K562 (cell line): ENCODE data around the gene CHMP2A. TPM values are rescaled to one million over a fixed set of nuclear protein-coding genes. Genes with fewer than 3 reads are reported as not detected.

Source experiments
- ATF2 ChIP-seq: sonication (generic); formaldehyde crosslinking; IDR thresholded peaks from 2 replicates; pipeline ENCODE4 v1.8.1; 2022; ENCODE audit warnings: missing genetic modification reagents
- BMI1 ChIP-seq: fragments of 150-350 bp; IDR thresholded peaks from 2 replicates; pipeline ENCODE4 v1.6.1; 2014; ENCODE audit warnings: low read length
- CEBPG ChIP-seq, 3 experiments: fragments of 200-800 bp in 1 of 3; sonication (Bioruptor generic) in 1 of 3; sonication (generic) in 1 of 3; formaldehyde crosslinking in 1 of 3; IDR thresholded peaks in 2 of 3; conservative IDR thresholded peaks in 1 of 3; 2 replicates each; pipeline versions ENCODE4 v1.6.1 to v1.8.0; 2016 to 2022; ENCODE audit warnings: missing compliant biosample characterization in 2 of 3, missing genetic modification characterization in 2 of 3, mild to moderate bottlenecking in 1 of 3, missing genetic modification reagents in 1 of 3
- FOXK1 ChIP-seq: sonication (generic); formaldehyde crosslinking; IDR thresholded peaks from 2 replicates; pipeline ENCODE4 v1.8.0; 2022; ENCODE audit warnings: missing genetic modification reagents, mild to moderate bottlenecking, borderline replicate concordance
- HDAC2 ChIP-seq: fragments of 450-650 bp; IDR thresholded peaks from 2 replicates; pipeline ENCODE4 v1.6.1; 2016; ENCODE audit warnings: mild to moderate bottlenecking
- KAT7 ChIP-seq: sonication (generic); formaldehyde crosslinking; IDR thresholded peaks from 2 replicates; pipeline ENCODE4 v1.8.0; 2022; ENCODE audit warnings: missing genetic modification reagents, mild to moderate bottlenecking, borderline replicate concordance
- KDM1A ChIP-seq, 2 experiments: fragments of 450-650 bp; IDR thresholded peaks; 2 replicates each; pipeline ENCODE4 v1.6.1; 2016; ENCODE audit warnings: mild to moderate bottlenecking in 2 of 2
- KLF16 ChIP-seq: IDR thresholded peaks from 2 replicates; pipeline ENCODE4 v1.6.1; 2016; ENCODE audit warnings: antibody characterized with exemption
- MAX ChIP-seq: sonication (generic); formaldehyde crosslinking; IDR thresholded peaks from 2 replicates; pipeline ENCODE4 v1.9.0; 2022; ENCODE audit warnings: mild to moderate bottlenecking, missing genetic modification reagents
- RCOR1 ChIP-seq, 2 experiments: IDR thresholded peaks; 2 replicates each; pipeline ENCODE4 v1.6.1; 2012; ENCODE audit warnings: low read depth in 2 of 2, low read length in 2 of 2, borderline replicate concordance in 1 of 2, improper control_type of control experiment in 1 of 2
- RFX7 ChIP-seq: fragments of 250-450 bp; sonication (Bioruptor Pico); IDR thresholded peaks from 2 replicates; pipeline ENCODE4 v1.5.1; 2021; ENCODE audit warnings: mild to moderate bottlenecking
- SIX5 ChIP-seq, 2 experiments: IDR thresholded peaks; 2 replicates each; pipeline ENCODE4 v1.6.1; 2011; ENCODE audit warnings: low read length in 2 of 2, borderline replicate concordance in 1 of 2, low read depth in 1 of 2, mild to moderate bottlenecking in 1 of 2, moderate library complexity in 1 of 2; ENCODE audit not compliant: insufficient read depth in 1 of 2
- SNRNP70 ChIP-seq: fragments of 200-400 bp; formaldehyde crosslinking; optimal IDR thresholded peaks from 2 replicates; pipeline ENCODE3; 2017; ENCODE audit warnings: low read depth, low read length
- TAF15 ChIP-seq: fragments of 200-400 bp; formaldehyde crosslinking; IDR thresholded peaks from 2 replicates; pipeline ENCODE4 v1.6.1; 2017; ENCODE audit warnings: mild to moderate bottlenecking, low read depth, low read length, moderate library complexity
- TCF7 ChIP-seq: sonication (generic); IDR thresholded peaks from 2 replicates; pipeline ENCODE4 v1.6.1; 2016; ENCODE audit warnings: antibody characterized with exemption, borderline replicate concordance
- USF1 ChIP-seq: sonication (generic); formaldehyde crosslinking; IDR thresholded peaks from 2 replicates; pipeline ENCODE4 v1.9.0; 2022; ENCODE audit warnings: mild to moderate bottlenecking, missing genetic modification reagents
- VEZF1 ChIP-seq: fragments of 200-800 bp; sonication (Bioruptor generic); IDR thresholded peaks from 2 replicates; pipeline ENCODE4 v1.6.1; 2017; ENCODE audit warnings: missing genetic modification characterization, missing compliant biosample characterization
- WHSC1 ChIP-seq: IDR thresholded peaks from one replicate; pipeline ENCODE4 v1.6.1; 2012; ENCODE audit warnings: low read length, control low read depth, inconsistent platforms
- ZHX1 ChIP-seq: fragments of 150-350 bp; conservative IDR thresholded peaks from 2 replicates; pipeline ENCODE4 v1.6.1; 2014; ENCODE audit warnings: low read length
- ZNF133 ChIP-seq: fragments of 250-450 bp; sonication (Bioruptor Pico); IDR thresholded peaks from 2 replicates; pipeline ENCODE4 v1.4.0; 2020; ENCODE audit warnings: mild to moderate bottlenecking
- ZNF311 ChIP-seq: fragments of 250-450 bp; sonication (Bioruptor Pico); IDR thresholded peaks from 2 replicates; pipeline ENCODE4 v1.4.0; 2020; ENCODE audit warnings: mild to moderate bottlenecking, moderate library complexity
- ZNF316 ChIP-seq: fragments of 450-650 bp; IDR thresholded peaks from 2 replicates; pipeline ENCODE4 v1.6.1; 2016
- ZNF561 ChIP-seq: fragments of 450-650 bp; formaldehyde crosslinking; conservative IDR thresholded peaks from 2 replicates; pipeline ENCODE4 v1.4.0; 2020; ENCODE audit warnings: mild to moderate bottlenecking, moderate library complexity
- polyA plus RNA-seq, 8 experiments: library from polyadenylated mRNA; depleted of rRNA in 4 of 8; stranded (reverse) in 5 of 8; unstranded in 3 of 8; fragments of >200 nt; fragmentation: Nextera tagmentation in 2 of 8; fragmentation: Illumina TruSeq in 1 of 8; extraction: Ambion mirVana in 2 of 8; extraction: Trizol in 1 of 8; gene quantifications; 2 replicates each; pipeline versions ENCODE4 v1.2.1 to v1.2.3, GENCODE V29; 2011 to 2014; ENCODE audit warnings: inconsistent platforms in 1 of 8, missing spikeins in 1 of 8
- total RNA-seq, 7 experiments: library from RNA; depleted of rRNA in 6 of 7; stranded (reverse); fragments of >200 nt in 6 of 7; fragmentation: Illumina TruSeq in 2 of 7; extraction: Trizol in 2 of 7; gene quantifications; 2 replicates each; pipeline versions ENCODE4 v1.2.1 to v1.2.3, GENCODE V29; 2011 to 2021; ENCODE audit warnings: low replicate concordance in 1 of 7

Gene CHMP2A
- total and polyA plus RNA-seq, 9 of the 15 experiments (the other 6 are each of a cell fraction or from before 2014, with no cell fraction given) = 57.6 to 159 (median 87.2) TPM

GRCh38 chr19:58558066-58558622 lies 3.2 kb upstream of the CHMP2A start, which contains the start of gene UBE2M (continued):
- TF ChIP-seq ZHX1 (no peak), CEBPG (CRISPR knock-in tag; IDR thresholded peaks at IDR 0.05) (no peak), CEBPG (tag; conservative IDR thresholded peaks at IDR 0.05 in 1 of 2, IDR thresholded peaks at IDR 0.05 in 1 of 2) (no peak), ZNF316 (peak; percentile 38), SIX5 (IDR thresholded peaks at IDR 0.05; ENCODE audit: borderline replicate concordance in 1 of 2, insufficient read depth in 1 of 2, low read depth in 1 of 2, low read length in 2 of 2) (no peak), KLF16 (0 out of 2 replicates have a peak, but pooled peaks have one; percentile 13), ZNF311 (CRISPR knock-in tag) (no peak), BMI1 (no peak), KAT7 (CRISPR knock-in tag) (no peak), KDM1A (IDR thresholded peaks at IDR 0.05) (peak; percentile 96 to 97), HDAC2 (peak; percentile 44; the same call in 1 of the 2 replicates), ZNF133 (CRISPR knock-in tag) (no peak), RCOR1 (IDR thresholded peaks at IDR 0.05; ENCODE audit: borderline replicate concordance in 1 of 2, low read depth in 2 of 2, low read length in 2 of 2) (peak in 1 of 2 experiments; percentile 82; a peak in 3 of 4 replicates), MAX (CRISPR knock-in tag) (no peak), VEZF1 (CRISPR knock-in tag) (peak; percentile 50; the same call in 1 of the 2 replicates), RFX7 (no peak), WHSC1 (no peak), TCF7 (no peak), USF1 (no peak), ZNF561 (CRISPR knock-in tag) (no peak), ATF2 (no peak), FOXK1 (no peak), TAF15 (no peak), SNRNP70 (no peak)
